Measurements from ENCODE around the gene LAMA1. TPM values are rescaled to one million over a fixed set of nuclear protein-coding genes. Genes with fewer than 3 reads are reported as not detected.

LAMA1 gene
- total and polyA plus RNA-seq, 2 of the 8 experiments (the other 6 are each of a cell fraction or from before 2014, with no cell fraction given) = 30.4 to 48.7 TPM

DNA sequence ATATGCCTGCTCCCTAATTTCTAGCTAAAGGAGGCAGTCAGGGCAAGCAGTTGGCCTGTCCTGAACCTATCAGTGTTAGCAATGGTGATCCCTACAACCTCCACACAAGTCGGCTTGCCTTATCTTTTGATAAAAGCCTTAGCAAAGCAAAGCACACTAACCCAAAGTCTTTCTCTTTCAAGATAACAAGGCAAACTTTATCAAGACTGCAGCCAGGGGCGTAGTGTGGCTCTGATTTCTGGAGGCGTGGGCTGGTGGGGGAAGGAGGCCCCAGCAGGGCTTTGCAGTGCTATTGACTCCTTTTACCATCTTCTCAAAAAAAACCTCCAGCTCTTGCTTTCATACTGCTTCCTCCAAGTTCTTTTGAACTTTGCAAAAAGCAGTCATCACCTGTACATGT is 40.2 kb upstream of the LAMA1 start (continued):
- TF ChIP-seq SP1 (IDR thresholded peaks at IDR 0.05; ENCODE audit: low read depth, low read length) (no peak), RAD21 (IDR thresholded peaks at IDR 0.05 in 1 of 2, conservative IDR thresholded peaks at IDR 0.05 in 1 of 2; ENCODE audit: low read depth in 2 of 2, low read length in 2 of 2) (no peak), RXRA (IDR thresholded peaks at IDR 0.05; ENCODE audit: insufficient read depth, low read depth, low read length) (no peak), YY1 (IDR thresholded peaks at IDR 0.05; ENCODE audit: low read depth, low read length) (no peak), CREB1 (IDR thresholded peaks at IDR 0.05) (no peak), SIX5 (IDR thresholded peaks at IDR 0.05; ENCODE audit: low read depth, low read length) (no peak)

All from H1 (cell line).